NCI-H524 treated with DMSO at 0.1 percent for 48 hours (cell line): Measurements from ENCODE around the gene UCHL5.
"Not testable (repeated sequence)": the region's sequence is repeated elsewhere in the genome, so short reads cannot be mapped to it uniquely, and the experiment has no call there.

Experiments
- DNase-seq: peaks from one replicate; lab custom pipeline; 2025; lab: John Stamatoyannopoulos, UW

UCHL5 gene

DNA sequence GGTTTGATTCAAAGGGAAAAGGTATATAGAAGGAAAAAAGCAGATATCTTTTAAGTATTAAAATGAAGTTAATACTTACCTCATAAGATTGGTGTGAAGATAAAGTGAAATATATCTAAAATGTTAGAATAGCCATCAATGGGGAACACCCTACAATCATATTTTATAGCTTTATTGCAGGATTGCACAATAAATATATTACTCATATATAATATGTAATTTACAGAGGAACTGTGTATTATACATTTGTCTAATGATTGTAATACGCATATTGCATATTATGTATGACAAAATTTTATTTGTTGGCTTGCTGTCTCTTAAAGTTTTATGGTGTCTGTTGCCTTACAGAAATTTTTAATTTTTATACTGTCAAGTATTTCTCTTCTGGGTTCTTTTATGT, 47.8 kb downstream of the UCHL5 start:
- DNase-seq = no peak

DNA sequence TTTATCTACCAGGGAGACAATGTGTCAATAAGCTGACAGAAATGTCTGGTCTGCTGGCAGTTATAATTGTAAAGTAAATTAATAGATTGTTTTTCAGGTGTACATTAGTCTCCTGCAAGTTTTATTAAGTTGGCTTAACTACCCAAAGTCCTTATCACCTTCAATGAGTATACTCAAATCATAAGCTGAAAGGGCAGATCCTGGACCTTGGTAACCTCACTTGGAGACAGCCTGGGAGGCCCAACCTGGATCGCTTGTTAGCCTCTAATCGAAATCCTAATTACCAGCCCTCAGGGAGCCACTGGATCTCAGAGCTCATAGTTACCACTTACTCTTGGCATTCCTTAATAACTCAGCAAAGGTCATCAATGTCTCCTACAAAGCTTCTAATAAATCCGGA, 49.7 kb downstream of the UCHL5 start:
- DNase-seq = no peak

DNA sequence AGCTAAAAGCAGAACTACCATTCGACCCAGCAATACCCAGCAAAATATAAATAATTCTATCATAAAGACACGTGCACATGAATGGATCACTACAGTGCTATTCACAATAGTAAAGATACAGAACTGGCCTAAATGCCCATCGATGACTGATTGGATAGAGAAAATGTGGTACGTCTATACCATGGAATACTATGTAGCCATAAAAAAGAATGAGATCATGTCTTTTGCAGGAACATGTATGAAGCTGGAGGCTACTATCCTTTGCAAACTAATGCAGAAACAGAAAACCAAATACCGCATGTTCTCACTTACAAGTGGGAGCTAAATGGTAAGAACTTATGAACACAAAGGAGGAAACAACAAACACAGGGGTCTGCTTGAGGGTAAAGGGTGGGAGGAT, 53.4 kb downstream of the UCHL5 start:
- DNase-seq = no peak

DNA sequence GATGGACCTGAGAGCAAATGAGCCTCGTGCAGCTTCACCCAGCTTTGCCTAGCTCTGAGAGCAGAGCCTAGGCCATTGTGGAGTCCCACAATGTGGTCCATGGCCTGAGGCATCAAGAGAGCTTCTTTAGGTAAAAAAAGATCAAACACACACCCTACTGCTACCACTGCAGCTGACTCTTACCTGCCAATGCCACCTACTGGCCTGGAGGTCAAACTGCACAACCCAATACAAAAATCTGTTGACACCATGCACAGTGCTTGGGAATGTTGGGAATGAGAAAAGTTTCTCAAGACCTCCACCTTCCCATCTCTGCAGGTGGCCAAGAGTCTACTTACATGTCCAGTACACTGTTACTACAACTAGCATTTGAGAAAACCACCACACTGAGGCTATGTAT, 60.6 kb downstream of the UCHL5 start:
- DNase-seq = no peak

DNA sequence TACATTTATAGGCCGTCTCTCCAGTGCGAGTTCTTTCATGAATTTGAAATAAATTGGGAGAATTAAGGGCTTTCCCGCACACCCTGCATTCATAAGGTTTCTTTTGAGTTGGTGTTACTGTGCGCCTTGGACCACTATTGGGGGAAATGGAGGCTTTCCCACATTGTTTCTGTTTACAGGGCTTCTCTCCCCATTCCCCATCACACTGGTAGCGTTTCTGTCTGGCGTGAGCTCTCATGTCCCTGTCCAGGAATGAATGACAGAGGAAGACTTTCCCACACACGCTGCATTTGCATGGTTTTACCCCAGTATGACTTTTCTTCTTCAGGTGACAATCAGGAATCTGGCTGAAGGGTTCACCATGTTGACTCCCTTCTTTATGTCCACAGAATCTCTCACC, 65.0 kb downstream of the UCHL5 start:
- DNase-seq = no peak

DNA sequence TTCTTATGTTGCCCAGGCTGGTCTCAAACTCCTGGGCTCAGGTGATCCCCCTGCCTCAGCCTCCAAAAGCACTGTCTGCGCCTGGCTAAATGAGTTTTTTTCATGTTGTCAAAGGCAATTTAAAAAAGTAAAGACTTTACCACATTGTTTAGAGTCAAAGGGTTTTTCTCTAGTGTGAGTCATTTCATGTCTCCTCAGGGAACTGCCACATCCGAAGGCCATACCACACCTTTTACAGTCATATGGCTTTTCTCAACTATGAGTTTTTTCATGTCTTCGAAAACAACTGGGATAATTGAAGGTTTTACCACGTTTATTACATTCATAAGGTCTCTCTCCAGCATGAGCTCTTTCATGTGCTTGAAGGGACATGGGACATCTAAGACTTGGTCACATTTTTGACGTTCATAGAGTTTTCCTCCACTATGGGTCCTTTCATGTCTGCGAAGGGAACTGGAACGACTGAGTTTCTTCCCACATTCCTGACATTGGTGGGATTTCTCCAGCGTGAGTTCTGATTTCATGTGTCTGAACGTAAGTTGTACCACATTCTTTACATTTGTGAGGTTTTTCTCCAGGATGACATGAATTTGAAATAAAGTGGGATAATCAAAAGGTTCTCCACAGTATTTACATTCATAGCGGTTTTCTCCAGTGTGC, 65.6 kb downstream of the UCHL5 start:
- no peak for DNase-seq

DNA sequence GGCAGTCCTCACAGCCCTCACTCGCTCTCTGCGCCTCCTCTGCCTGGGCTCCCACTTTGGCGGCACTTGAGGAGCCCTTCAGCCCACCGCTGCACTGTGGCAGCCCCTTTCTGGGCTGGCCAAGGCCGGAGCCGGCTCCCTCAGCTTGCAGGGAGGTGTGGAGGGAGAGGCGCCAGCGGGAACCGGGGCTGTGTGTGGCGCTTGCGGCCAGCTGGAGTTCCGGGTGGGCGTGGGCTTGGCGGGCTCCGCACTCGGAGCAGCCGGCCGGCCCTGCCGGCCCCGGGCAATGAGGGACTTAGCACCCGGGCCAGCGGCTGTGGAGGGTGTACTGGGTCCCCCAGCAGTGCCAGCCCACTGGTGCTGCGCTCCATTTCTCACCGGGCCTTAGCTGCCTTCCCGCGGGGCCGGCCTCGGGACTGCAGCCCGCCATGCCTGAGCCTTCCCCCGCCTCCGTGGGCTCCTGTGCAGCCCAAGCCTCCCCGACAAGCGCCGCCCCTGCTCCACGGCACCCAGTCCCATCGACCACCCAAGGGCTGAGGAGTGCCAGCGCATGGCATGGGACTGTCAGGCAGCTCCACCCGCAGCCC, 72.3 kb downstream of the UCHL5 start:
- DNase-seq = not testable (repeated sequence)

DNA sequence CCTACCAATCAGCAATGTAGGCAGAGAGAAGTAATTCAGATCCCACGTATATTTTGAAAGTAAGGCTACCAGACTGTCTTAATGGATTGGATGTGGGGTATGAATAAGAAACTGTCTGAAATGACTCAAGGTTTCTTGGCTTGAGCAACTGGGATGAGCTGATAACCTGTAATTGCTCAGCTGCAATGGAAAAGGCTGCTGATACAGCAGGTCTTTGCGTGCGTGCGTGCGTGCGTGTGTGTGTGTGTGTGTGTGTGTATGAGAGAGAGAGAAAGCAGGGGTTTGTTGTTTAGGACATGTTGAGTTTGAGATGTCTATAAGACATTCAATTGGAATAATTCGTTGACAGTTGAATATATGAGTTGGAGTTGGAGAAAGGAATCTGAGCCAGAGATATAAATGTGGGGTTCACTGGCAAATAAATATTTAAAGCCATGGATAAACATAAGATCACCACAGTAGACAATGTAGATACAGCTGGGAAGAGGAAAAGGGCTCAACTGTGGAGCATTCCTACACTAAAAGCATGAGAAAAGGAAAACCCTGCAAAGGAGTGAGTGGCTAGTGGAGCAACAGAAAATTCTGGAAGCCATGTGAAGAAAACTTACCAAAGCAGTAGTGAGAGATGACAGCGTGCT, 72.9 kb downstream of the UCHL5 start:
- DNase-seq = no peak

DNA sequence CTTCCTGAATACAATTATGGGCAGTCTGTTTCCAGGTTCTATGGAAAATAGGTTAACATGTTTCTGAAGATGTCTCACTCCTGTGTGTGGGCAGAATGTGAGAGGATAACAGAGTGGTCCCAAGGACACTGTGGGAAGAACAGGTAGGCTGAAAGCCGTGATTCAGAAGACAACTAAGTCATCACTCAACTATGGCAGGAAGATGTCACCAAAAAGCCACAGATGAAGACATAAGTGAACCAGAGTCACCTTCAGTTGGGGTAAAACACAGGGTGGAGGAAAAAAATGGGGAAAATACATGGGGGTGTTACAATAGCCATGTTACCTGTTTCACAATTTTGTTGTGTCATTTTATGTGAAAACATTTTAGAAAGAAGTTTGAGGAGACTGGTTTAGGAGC, 75.1 kb downstream of the UCHL5 start:
- no peak for DNase-seq

DNA sequence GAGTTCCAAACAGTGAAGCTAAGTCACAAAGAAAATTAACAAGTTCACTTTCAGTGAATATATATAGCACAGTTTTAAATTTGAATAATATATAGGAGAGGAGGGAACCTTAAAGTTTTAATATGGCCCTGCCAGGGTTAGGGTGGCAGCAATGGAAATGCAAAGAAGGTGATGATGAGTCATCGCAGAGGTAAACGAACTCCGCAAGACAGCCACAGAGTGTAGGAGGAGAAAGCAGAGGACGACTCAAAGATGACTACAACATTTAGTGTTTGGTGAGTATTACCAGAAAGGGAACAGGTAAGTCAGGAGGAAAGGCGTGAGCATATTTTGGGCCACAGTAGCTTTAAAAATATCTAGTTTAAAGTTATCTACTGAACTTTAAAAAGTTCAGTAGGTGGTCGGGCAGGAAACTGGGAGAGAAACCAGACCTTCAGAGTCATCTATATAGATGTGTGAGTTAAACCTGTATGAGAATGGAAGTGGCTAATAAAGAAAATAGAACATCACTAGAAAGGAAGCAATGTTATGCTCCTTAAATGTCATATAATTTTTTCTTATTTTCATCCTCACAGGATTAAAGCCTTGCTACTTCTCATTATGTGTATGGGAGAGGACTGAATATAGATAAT, 75.7 kb downstream of the UCHL5 start:
- DNase-seq = no peak

DNA sequence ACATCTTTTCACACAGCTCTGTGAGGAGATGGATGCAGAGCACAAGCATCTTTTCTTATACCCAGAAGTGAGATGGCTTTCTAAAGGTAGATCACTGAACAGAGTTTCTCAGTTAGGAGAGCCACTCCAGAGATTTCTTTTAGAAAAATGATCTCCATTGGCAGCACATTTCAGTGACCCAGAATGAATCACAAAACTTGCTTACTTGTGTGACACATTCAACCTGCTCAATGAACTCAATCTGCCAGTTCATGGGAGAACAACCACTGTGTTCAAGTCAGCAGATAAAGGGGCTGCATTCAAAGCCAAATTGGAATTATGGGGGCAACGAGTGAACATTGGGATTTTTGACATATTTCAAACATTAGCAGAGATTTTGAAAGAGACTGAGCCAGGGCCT, 78.3 kb downstream of the UCHL5 start:
- no peak for DNase-seq

DNA sequence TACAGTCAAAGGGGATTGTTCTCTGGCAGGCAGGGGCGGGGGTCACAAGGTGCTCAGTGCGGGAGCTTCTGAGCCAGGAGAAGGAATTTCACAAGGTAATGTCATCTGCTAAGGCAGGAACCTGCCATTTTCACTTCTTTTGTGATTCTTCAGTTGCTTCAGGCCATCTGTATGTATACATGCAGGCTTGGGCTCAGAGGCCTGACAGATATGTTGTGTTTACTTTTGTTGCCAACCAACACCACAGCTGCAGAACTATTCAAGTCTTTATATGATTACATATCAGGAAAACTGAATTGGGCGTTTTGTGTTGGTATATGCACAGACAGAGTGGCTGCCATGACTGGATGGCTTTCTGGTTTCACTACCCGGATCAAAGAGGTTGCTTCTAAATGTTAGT, 78.8 kb downstream of the UCHL5 start:
- DNase-seq = not testable (repeated sequence)

DNA sequence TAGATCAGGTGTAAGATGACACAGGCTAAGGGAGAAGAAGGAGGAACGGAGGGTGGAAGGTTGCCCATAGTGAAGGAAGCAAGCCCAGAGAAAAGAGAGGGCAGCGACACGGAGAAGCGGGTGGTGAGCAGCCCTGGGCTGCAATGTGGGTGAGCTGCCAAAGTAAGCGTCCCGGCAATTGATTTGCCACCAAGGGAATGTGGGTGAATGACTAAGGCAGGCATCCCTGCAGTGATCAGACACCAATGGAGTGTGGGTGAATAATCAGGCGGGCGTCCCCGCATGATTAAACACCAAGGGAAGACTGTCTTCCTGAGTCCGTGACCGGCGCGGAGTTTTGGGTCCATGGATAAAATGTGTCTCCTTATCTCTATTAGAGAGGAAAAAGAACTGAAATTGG, 79.6 kb downstream of the UCHL5 start:
- no peak for DNase-seq

DNA sequence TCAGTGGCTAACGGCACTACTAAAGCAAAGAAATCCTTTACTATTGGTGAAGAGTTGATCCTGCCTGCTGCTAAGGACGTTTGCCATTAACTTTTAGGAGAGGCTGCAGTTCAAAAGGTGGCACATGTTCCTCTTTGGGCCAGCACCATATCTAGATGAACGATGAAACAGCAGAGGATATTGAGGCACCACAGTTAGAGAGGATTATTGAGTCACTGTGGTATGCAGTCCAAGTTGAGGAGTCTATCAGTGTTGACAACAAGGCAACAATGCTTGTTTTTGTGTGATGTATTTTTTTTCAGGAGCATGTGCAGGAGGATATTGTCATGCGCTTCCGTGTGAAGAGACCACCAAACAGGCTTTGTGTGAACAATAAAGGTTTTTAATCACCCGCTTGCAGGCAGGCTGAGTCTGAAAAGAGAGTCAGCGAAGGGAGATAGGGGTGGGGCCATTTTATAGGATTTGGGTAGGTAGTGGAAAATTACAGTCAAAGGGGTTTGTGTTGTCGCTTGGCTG, 80.9 kb downstream of the UCHL5 start:
- no peak for DNase-seq

DNA sequence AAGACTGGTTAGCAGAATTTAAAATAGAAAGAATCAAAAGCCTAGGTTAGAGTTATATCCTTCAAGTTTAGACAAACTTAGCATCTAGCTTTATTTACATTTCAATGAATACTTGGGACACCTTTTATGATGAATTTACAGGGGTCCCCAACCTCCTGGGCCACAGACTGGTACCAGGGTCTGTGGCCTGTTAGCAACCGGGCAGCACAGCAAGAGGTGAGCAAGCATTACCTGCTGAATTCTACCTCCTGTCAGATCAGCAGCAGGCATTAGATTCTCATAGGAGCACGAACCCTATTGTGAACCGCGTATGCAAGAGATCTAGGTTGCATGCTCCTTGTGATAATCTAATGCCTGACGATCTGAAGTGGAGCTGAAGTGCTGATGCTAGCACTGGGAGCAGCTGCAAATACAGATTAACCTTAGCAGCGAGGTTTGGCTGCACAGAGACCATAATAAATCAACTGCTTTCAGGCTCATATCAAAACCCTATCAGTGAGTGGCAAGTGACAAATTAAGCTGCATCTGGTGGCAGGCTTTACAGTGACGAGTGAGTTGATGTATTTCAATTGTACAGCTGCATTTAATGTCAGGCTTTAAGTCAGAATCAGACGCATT, 82.0 kb downstream of the UCHL5 start:
- DNase-seq = peak; percentile 15

DNA sequence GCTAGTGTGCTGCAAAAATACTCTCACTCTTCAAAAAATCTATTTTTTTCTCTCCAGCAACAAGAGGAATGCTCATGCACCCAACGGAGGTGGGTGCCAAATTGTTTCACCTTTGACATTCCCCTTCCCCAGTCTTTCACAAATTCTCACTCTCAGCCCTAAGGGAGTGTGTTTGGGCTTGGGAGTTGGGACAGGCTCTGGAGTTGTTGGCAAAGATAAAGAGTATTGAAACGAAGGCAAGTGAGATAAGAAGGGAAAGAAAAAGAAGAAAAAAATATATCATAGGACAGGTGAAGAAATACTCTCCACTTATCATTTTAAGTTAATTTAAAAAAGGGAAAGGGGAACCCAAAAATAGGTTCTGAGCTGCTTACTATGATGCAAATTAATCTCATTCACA, 82.6 kb downstream of the UCHL5 start:
- DNase-seq = no peak

DNA sequence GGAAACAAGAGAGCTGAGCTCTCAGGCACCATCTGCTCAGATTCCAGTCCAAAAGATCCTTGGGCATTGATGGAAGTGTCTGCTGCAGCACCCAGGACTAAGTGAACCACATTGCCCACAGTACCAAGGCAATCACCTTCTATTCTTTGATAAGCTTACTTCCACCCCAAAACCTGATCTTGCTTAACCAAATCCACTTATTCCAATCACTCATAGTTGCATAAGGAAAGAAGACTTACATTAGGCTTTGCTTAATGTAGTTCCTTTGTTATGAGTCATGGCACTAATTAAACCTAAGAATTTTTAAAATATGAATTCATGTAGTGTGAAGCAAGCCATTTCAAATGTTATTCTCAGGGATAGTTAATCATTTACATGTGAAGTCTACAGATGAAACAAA, 84.5 kb downstream of the UCHL5 start:
- no peak for DNase-seq

DNA sequence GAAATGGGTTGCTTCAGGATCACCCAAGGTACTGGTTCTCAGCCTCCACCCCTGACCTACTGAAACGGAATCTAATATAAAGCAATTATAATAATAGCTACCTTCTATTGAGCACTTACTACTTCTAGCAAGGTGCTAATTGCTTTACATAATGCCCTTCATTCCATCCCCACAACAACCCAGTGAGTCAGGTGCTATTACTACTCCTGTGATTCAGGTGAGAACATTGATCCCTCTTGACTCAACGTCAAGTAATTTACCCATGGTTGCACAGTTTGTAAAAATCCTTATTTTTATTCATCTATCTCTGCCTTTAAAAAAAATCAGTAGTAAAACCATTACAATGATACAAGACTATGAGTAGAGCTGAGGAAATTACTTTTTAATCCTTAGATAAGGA, 85.2 kb downstream of the UCHL5 start:
- no peak for DNase-seq

DNA sequence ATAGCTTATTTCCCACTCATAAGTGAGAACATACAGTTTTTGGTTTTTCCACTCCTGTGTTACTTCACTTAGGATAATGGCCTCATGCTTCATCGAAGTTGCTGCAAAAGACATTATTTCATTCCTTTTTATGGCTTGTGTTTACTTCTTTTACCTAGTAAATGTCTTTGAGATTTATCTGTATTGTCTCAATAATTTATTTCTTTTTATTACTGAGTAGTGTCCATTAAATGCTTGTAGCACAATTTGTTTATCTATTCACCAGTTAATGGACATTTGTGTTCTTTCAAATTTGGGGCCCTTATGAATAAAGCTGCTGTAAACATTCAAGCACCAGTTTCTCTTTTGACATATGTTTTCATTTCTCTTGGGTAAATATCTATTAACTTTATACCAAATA, 86.0 kb downstream of the UCHL5 start:
- no peak for DNase-seq

DNA sequence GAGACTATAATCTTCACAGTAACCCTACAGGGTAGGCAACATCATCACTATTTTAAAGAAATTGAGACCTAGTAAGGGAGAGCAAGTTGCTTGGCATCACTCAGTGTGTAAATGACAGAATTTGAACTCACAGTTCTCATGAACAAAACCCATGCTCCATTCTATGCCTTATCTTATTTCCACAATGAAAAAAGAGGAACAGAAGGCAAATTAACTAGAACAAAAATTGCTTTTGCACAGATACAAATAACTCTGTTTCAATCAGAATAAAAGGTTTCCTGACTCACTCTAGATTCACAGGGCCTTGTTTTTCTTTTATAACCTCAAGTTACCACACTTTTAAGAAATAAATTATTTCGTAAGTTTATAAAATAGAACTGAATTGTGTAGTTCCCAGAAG, 90.1 kb downstream of the UCHL5 start:
- no peak for DNase-seq

DNA sequence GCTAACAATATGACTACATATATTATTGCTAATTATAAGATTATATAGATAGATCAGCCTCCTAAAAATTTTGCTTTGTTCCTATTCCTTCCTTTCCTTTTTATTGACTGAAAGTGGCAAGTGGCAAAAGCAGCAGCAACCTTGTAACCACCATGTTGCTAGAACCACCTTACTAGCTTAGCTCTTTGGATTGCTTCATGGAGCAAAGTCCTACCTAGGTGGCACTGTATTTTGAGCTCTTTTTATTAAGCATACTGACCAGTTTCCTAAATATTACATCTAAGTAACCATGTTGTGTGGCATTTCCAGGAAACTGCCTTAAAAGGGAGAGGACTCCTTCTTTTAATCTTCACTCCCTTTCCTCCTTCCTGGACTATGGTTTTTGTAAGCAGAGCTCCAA, 90.8 kb downstream of the UCHL5 start:
- no peak for DNase-seq

DNA sequence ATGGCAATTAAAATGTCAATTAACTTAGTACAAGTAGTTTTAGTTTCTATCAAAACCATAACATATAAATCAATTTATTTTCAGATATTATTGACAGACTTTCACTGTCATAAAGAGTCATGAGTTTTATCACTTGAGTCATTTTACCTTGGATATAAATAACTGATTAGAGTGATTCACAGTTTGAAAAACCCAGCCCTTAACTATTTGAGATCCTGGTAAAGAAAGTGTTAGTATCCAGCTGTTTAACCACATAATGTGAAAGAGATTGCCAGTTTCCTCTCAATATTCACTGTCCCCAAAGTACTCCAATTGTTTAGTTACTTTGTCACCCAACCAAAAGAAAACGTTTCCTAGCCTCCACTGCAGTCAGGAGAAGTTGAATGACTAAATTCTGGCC, 91.3 kb downstream of the UCHL5 start:
- DNase-seq = no peak
